NCI-H1694 treated with DMSO at 0.1 percent for 48 hours (cell line): ENCODE results near the gene GPC5.
"Not testable (repeated sequence)": the region's sequence is repeated elsewhere in the genome, so short reads cannot be mapped to it uniquely, and the experiment has no call there.

Experiments used
- DNase-seq: peaks from one replicate; lab custom pipeline; 2025; lab: John Stamatoyannopoulos, UW

The GPC5 gene

GRCh38 chr13:92265408-92265807 lies 867.0 kb downstream of the GPC5 start:
- no peak for DNase-seq

- no peak for DNase-seq
These were observed 872.6 kb downstream of the GPC5 start for GRCh38 chr13:92270990-92271389.

GRCh38 chr13:92272177-92272576 lies 873.8 kb downstream of the GPC5 start:
- no peak for DNase-seq

- DNase-seq: not testable (repeated sequence)
These were observed 882.6 kb downstream of the GPC5 start for GRCh38 chr13:92280986-92281385.

- not testable (repeated sequence) for DNase-seq
These were observed 892.4 kb downstream of the GPC5 start for GRCh38 chr13:92290718-92291307.

GRCh38 chr13:92294533-92294932 lies 896.1 kb downstream of the GPC5 start:
- not testable (repeated sequence) for DNase-seq

- DNase-seq: not testable (repeated sequence)
These were observed 897.8 kb downstream of the GPC5 start for GRCh38 chr13:92296154-92296671.

- DNase-seq: no peak
These were observed 899.8 kb downstream of the GPC5 start for GRCh38 chr13:92297971-92298942.

GRCh38 chr13:92300651-92301050 lies 902.2 kb downstream of the GPC5 start:
- DNase-seq: no peak

GRCh38 chr13:92303428-92303827 lies 905.0 kb downstream of the GPC5 start:
- DNase-seq: no peak

GRCh38 chr13:92307752-92308151 lies 909.3 kb downstream of the GPC5 start:
- DNase-seq: no peak

GRCh38 chr13:92312823-92313222 lies 914.4 kb downstream of the GPC5 start:
- no peak for DNase-seq

GRCh38 chr13:92313382-92313781 lies 915.0 kb downstream of the GPC5 start:
- DNase-seq: no peak

- DNase-seq: no peak
These were observed 916.8 kb downstream of the GPC5 start for GRCh38 chr13:92315265-92315664.

- DNase-seq: no peak
These were observed 917.6 kb downstream of the GPC5 start for GRCh38 chr13:92316030-92316429.

GRCh38 chr13:92317066-92317465 lies 918.6 kb downstream of the GPC5 start:
- no peak for DNase-seq

- no peak for DNase-seq
These were observed 921.9 kb downstream of the GPC5 start for GRCh38 chr13:92320323-92320722.

- no peak for DNase-seq
These were observed 922.8 kb downstream of the GPC5 start for GRCh38 chr13:92321174-92321573.

- no peak for DNase-seq
These were observed 947.2 kb downstream of the GPC5 start for GRCh38 chr13:92345627-92346026.

GRCh38 chr13:92346046-92346445 lies 947.6 kb downstream of the GPC5 start:
- no peak for DNase-seq

GRCh38 chr13:92354583-92354982 lies 956.2 kb downstream of the GPC5 start:
- DNase-seq: no peak

GRCh38 chr13:92355213-92355612 lies 956.8 kb downstream of the GPC5 start:
- DNase-seq: peak; percentile 25

GRCh38 chr13:92362717-92363116 lies 964.3 kb downstream of the GPC5 start:
- DNase-seq: peak; percentile 64
